Chondrocyte (in vitro differentiated cells): ENCODE results near the gene PRDX3. TPM values are rescaled to one million over a fixed set of nuclear protein-coding genes. Genes with fewer than 3 reads are reported as not detected.
A peak's percentile ranks its signal among the peaks of the same experiment; 100 is the strongest.

Experiments
- DNase-seq: peaks from one replicate; pipeline ENCODE4 v3.0.0; 2021; ENCODE audit warnings: mixed read lengths, low spot score
- H3K27ac Mint-ChIP-seq: one replicate; pipeline ENCODE4 v1.8.0; 2021; ENCODE audit warnings: mild to moderate bottlenecking, moderate library complexity, mixed read lengths; ENCODE audit not compliant: unreplicated experiment
- H3K27me3 Mint-ChIP-seq: 2 replicates; pipeline ENCODE4 v1.8.0; 2021; ENCODE audit warnings: low read depth, mixed read lengths
- H3K36me3 Mint-ChIP-seq: 2 replicates; pipeline ENCODE4 v1.8.0; 2021; ENCODE audit warnings: low read depth, mixed read lengths
- H3K4me1 Mint-ChIP-seq: 2 replicates; pipeline ENCODE4 v1.8.0; 2021; ENCODE audit warnings: low read depth, mild to moderate bottlenecking, mixed read lengths
- H3K4me3 Mint-ChIP-seq: one replicate; pipeline ENCODE4 v1.8.0; 2021; ENCODE audit warnings: mild to moderate bottlenecking, moderate library complexity, mixed read lengths; ENCODE audit not compliant: unreplicated experiment
- H3K9me3 Mint-ChIP-seq: 2 replicates; pipeline ENCODE4 v1.8.0; 2021; ENCODE audit warnings: low read depth, mixed read lengths
- long read RNA-seq: library from polyadenylated mRNA; stranded (forward); transcript quantifications from one replicate; pipeline ENCODE4 v2.0.0, GENCODE V29; 2021
- total RNA-seq: library from RNA; stranded (reverse); gene quantifications from 3 replicates; pipeline ENCODE4 v1.2.1, GENCODE V29; 2021
- TF ChIP-seq, protein P1 (sequence below): fragments of 200-600 bp; sonication (generic); IDR thresholded peaks from 2 replicates; pipeline ENCODE4 v1.5.0; 2021; ENCODE audit warnings: antibody characterized with exemption, mild to moderate bottlenecking, moderate library complexity

PRDX3 gene
- 78.6 to 85.0 TPM (median 79.2 TPM) in 3 replicates for total RNA-seq
- long read RNA-seq, transcript PRDX3-201 (7 exons, 1,591 nt): major isoform, 218 of 222 reads
- long read RNA-seq, partial matches to known transcripts: 0 of 222 reads
- long read RNA-seq, other reads (novel, unspliced or antisense): 4 of 222 reads

DNA sequence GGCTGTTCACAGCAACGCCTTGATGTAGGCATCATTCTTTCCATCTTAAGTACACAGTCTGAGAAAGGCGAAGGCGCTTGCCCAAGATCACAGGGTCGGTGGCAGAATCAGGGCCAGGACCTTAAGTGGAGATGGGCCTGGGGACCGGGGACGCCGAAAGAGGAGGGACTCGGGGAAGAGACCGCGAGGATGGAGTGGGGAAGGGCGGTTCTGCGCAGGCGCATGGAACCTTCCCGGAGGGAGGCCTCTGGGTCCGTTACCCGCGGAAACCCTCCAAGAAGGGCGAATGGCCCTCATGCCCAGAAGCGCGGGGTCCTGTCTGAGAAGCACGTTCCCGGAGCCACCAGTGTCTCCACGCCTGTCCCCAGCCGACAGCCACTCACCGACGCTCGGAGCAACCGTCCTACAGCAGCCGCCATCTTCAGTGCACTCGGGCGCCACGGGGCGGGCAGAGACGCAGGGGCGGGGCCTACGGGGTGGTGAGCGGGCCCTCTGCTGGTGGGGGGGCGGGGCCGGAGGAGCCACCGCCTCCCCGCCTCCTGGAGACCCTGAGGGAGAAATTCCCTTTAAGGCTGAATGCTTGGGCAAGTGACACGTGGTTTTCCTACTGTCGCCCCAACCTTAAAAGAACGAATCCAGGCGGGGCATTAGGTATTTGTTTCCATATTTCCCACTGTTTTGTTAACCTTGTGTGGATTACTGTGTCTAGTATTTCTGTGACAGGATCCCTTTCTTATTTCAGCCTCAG lies at the start of gene PRDX3:
TSS of gene PRDX3 (minus strand) at position 441 of the 748 bp plus-strand sequence. CDS start at position 419, 22 bp downstream.
- H3K27me3 Mint-ChIP-seq: no peaks in the 10 kb centered on the region
- TF ChIP-seq, protein P1, sequence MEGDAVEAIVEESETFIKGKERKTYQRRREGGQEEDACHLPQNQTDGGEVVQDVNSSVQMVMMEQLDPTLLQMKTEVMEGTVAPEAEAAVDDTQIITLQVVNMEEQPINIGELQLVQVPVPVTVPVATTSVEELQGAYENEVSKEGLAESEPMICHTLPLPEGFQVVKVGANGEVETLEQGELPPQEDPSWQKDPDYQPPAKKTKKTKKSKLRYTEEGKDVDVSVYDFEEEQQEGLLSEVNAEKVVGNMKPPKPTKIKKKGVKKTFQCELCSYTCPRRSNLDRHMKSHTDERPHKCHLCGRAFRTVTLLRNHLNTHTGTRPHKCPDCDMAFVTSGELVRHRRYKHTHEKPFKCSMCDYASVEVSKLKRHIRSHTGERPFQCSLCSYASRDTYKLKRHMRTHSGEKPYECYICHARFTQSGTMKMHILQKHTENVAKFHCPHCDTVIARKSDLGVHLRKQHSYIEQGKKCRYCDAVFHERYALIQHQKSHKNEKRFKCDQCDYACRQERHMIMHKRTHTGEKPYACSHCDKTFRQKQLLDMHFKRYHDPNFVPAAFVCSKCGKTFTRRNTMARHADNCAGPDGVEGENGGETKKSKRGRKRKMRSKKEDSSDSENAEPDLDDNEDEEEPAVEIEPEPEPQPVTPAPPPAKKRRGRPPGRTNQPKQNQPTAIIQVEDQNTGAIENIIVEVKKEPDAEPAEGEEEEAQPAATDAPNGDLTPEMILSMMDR: peak; percentile 49
- no peaks in the 10 kb centered on the region for H3K9me3 Mint-ChIP-seq
- H3K36me3 Mint-ChIP-seq: peaks cover 8% of the 10 kb centered on the region
- H3K4me1 Mint-ChIP-seq: peaks cover 36% of the 10 kb centered on the region
- peak; percentile 97 for DNase-seq
- H3K4me3 Mint-ChIP-seq: peak within 1 kb of the TSS; percentile 94
- H3K27ac Mint-ChIP-seq: peak within 1 kb of the TSS; percentile 99

DNA sequence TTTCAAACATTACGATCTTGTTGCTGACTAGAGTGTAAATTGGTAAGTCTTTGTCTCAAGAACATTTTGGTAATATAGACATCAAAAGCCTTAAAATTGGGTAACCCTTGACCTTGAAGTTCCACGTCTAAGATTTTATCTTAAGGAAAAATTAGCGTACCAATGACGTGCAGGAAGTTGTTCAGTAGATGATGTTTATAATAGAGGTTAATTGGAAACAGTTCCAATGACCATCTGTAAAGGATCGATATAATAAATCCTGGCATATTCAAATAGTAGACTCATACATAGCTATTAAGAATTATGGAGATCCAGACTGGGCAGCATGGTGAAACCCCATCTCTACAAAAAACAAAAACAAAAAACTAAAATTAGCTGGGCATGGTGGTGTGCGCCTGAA lies 49.2 kb upstream of the PRDX3 start:
- H3K4me3 Mint-ChIP-seq: no peak overlapping the region
- TF ChIP-seq, protein P1: no peak
- H3K9me3 Mint-ChIP-seq: no peaks in the 10 kb centered on the region
- H3K36me3 Mint-ChIP-seq: no peaks in the 10 kb centered on the region
- no peak for DNase-seq
- H3K4me1 Mint-ChIP-seq: peaks cover 19% of the 10 kb centered on the region
- no peaks in the 10 kb centered on the region for H3K27me3 Mint-ChIP-seq
- no peak overlapping the region for H3K27ac Mint-ChIP-seq

DNA sequence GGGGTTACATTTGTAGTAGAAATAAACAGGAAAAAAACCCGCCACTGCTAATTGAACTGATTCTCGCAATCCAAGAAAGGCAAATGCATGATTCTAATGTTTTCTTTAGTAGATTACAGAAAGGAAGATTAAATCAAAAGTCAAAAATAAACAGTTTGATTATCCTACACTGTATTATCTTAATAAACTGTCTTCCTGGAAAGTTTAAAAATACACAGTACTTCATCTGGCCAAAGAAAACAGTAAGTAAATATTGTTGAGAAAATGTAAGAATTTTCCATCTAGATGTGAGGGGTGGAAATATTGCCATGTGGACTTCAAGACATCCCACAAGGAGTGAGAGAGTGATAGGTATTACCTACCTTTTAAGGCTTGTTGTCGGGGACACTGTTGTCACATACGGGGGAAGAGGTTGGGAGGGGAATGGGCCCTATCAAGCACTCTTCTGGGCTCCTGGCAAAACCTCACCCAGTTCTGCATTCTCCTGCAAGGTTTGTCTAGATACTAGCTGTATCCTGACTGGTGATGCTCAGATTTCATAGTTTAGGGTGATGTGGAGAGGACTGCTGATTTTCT lies 46.6 kb upstream of the PRDX3 start:
- Mint-ChIP-seq H3K4me3 (no peak overlapping the region), H3K9me3 (no peaks in the 10 kb centered on the region), H3K36me3 (no peaks in the 10 kb centered on the region), H3K27ac (peak overlapping the region; percentile 17), H3K4me1 (peaks cover 36% of the 10 kb centered on the region), H3K27me3 (no peaks in the 10 kb centered on the region)
- TF ChIP-seq, protein P1: no peak
- no peak for DNase-seq

DNA sequence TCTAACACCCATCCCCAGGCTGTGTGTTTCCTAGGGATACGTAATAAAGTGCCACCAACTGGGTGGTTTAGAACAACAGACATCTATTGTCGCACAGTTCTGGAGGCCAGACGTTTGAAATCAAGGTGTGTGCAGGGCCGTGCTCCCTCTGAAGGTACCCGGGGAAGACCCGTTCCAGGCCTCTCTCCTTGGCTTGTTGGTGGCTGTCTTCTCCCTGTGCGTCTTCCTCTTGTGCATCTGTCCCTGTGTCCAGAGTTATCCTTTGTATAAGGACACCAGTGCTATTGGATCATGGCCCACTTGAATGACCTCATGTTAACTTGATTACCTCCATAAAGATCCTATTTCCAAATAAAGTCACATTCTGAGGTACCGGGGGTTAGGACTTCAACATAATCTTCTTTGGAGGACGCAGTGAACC lies 44.4 kb upstream of the PRDX3 start:
- DNase-seq: no peak
- TF ChIP-seq, protein P1: no peak
- no peak overlapping the region for H3K27ac Mint-ChIP-seq

DNA sequence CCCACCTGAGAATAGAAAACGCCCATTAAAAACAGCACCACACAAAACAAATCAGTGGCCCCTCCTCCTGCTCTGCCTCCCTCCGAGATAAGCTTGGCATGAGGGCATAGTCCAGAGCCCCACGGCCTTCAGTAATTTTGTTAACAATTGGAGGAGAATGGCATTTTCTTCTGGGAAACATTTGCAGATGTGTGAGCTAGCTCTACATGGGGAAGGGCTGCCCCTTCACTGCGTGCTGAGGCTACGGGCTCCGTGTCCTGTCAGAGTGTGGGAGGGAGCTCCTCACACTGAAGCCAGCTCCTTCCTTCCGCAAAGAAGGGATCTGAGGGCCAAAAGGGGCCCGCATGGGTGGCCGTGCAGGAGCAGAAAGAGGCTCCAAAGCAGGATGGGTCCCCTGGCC lies 43.9 kb upstream of the PRDX3 start:
- no peak for DNase-seq
- Mint-ChIP-seq H3K27me3 (no peaks in the 10 kb centered on the region), H3K4me3 (no peak overlapping the region), H3K4me1 (peaks cover 44% of the 10 kb centered on the region), H3K36me3 (no peaks in the 10 kb centered on the region), H3K9me3 (no peaks in the 10 kb centered on the region), H3K27ac (peak overlapping the region; percentile 18)
- TF ChIP-seq, protein P1: no peak

More for the DNA sequence above, 44.4 kb upstream of the PRDX3 start:
- peaks cover 42% of the 10 kb centered on the region for H3K4me1 Mint-ChIP-seq
- no peaks in the 10 kb centered on the region for H3K27me3 Mint-ChIP-seq
- no peaks in the 10 kb centered on the region for H3K9me3 Mint-ChIP-seq
- no peak overlapping the region for H3K4me3 Mint-ChIP-seq
- no peaks in the 10 kb centered on the region for H3K36me3 Mint-ChIP-seq
